Lung microvascular endothelial cell (primary cell): ENCODE measurements around the gene KRTAP6-1. TPM values are rescaled to one million over a fixed set of nuclear protein-coding genes. Genes with fewer than 3 reads are reported as not detected.

Experiments used
- DNase-seq, 2 donors: peaks; one replicate each; pipeline versions ENCODE4 v3.0.0 to v3.0.0-alpha.2; 2010; ENCODE audit warnings: low read depth in 2 of 2
- total RNA-seq: library from RNA; depleted of rRNA; stranded (reverse); fragments of >200 nt; gene quantifications from 2 replicates; pipeline ENCODE4 v1.2.1, GENCODE V29; 2014

KRTAP6-1 gene
- total RNA-seq, 1 donor from 2014 or later, result not detected

GRCh38 chr21:30579346-30579745, 34.4 kb downstream of the KRTAP6-1 start:
- DNase-seq, result no peak

DNA sequence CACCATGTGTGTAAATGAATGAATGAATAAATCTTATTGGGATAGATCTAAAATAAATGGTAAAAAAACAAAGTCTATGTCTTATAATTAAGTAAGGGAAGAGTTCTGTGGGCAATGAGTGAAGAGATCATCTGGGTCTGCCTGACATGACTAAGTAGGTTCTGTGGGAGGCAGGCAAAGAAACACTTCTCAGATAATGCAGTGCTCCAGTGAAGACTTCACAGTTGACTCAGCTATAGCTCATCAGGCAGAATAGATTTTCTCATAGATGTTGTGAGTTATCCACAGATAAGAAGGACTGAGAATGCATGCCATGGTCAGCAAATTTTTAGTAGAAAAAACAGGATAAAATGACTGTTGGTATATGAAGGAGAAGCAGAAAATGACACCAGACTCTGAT, 36.0 kb downstream of the KRTAP6-1 start:
- DNase-seq, result no peak

DNA sequence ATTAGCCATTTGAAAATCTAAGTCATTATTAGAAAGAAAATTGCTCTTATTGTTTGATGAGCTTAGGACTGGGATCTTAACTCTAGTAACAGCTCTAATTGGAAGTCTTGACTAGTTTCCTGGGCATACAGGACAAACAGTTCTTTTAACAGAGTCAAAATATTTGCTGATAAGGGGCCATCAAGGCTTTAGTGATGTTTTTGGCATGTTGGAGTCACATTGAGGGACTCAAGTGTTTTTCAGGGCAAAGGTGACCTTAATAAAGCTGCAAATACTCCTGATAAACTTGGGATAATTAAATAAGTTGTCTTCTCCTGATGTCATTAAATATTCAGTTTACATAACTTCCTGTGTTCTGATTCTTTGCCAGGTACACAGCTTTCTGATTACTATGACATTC, 46.1 kb downstream of the KRTAP6-1 start:
- no peak for DNase-seq

- DNase-seq, result no peak
Observed at GRCh38 chr21:30563630-30564029, 50.1 kb downstream of the KRTAP6-1 start.

Other genes with a start within 250 kb of the KRTAP6-1 start
- not detected in 2 replicates for gene KRTAP13-2, start 241.7 kb downstream of the KRTAP6-1 start, total RNA-seq
- gene KRTAP13-1, start 217.9 kb downstream of the KRTAP6-1 start, total RNA-seq, result not detected in 2 replicates
- gene KRTAP13-3, start 188.0 kb downstream of the KRTAP6-1 start, total RNA-seq, result not detected in 2 replicates
- gene KRTAP13-4, start 183.7 kb downstream of the KRTAP6-1 start, total RNA-seq, result not detected in 2 replicates
- not detected in 2 replicates for gene KRTAP15-1, start 173.7 kb downstream of the KRTAP6-1 start, total RNA-seq
- not detected in 2 replicates for gene KRTAP19-1, start 133.6 kb downstream of the KRTAP6-1 start, total RNA-seq
- not detected in 2 replicates for gene KRTAP19-2, start 126.5 kb downstream of the KRTAP6-1 start, total RNA-seq
- gene KRTAP19-3, start 121.9 kb downstream of the KRTAP6-1 start, total RNA-seq, result not detected in 2 replicates
- gene KRTAP19-4, start 116.8 kb downstream of the KRTAP6-1 start, total RNA-seq, result not detected in 2 replicates
- gene KRTAP19-5, start 111.8 kb downstream of the KRTAP6-1 start, total RNA-seq, result not detected in 2 replicates
- gene KRTAP19-6, start 72.1 kb downstream of the KRTAP6-1 start, total RNA-seq, result not detected in 2 replicates
- gene KRTAP19-7, start 52.6 kb downstream of the KRTAP6-1 start, total RNA-seq, result not detected in 2 replicates
- not detected in 2 replicates for gene KRTAP22-2, start 23.5 kb downstream of the KRTAP6-1 start, total RNA-seq
- gene KRTAP6-3, start 21.5 kb downstream of the KRTAP6-1 start, total RNA-seq, result not detected in 2 replicates
- not detected in 2 replicates for gene KRTAP6-2, start 15.0 kb downstream of the KRTAP6-1 start, total RNA-seq
- gene KRTAP22-1, start 12.8 kb downstream of the KRTAP6-1 start, total RNA-seq, result not detected in 2 replicates
- gene KRTAP20-1, start 2.5 kb upstream of the KRTAP6-1 start, total RNA-seq, result not detected in 2 replicates
- not detected in 2 replicates for gene KRTAP20-4, start 6.7 kb upstream of the KRTAP6-1 start, total RNA-seq
- not detected in 2 replicates for gene KRTAP20-2, start 21.3 kb upstream of the KRTAP6-1 start, total RNA-seq
- not detected in 2 replicates for gene KRTAP20-3, start 28.9 kb upstream of the KRTAP6-1 start, total RNA-seq
- gene KRTAP21-3, start 104.8 kb upstream of the KRTAP6-1 start, total RNA-seq, result not detected in 2 replicates
- gene KRTAP21-2, start 133.3 kb upstream of the KRTAP6-1 start, total RNA-seq, result not detected in 2 replicates
- gene KRTAP21-1, start 141.5 kb upstream of the KRTAP6-1 start, total RNA-seq, result not detected in 2 replicates
- gene KRTAP8-1, start 199.3 kb upstream of the KRTAP6-1 start, total RNA-seq, result not detected in 2 replicates
- gene KRTAP7-1, start 215.8 kb upstream of the KRTAP6-1 start, total RNA-seq, result not detected in 2 replicates